ENCODE data around the gene FSD1.

FSD1 gene

GRCh38 chr19:4352701-4353121, 48.3 kb downstream of the FSD1 start:
- H3K27ac ChIP-seq = no peak overlapping the region
- TF ChIP-seq, protein P1, sequence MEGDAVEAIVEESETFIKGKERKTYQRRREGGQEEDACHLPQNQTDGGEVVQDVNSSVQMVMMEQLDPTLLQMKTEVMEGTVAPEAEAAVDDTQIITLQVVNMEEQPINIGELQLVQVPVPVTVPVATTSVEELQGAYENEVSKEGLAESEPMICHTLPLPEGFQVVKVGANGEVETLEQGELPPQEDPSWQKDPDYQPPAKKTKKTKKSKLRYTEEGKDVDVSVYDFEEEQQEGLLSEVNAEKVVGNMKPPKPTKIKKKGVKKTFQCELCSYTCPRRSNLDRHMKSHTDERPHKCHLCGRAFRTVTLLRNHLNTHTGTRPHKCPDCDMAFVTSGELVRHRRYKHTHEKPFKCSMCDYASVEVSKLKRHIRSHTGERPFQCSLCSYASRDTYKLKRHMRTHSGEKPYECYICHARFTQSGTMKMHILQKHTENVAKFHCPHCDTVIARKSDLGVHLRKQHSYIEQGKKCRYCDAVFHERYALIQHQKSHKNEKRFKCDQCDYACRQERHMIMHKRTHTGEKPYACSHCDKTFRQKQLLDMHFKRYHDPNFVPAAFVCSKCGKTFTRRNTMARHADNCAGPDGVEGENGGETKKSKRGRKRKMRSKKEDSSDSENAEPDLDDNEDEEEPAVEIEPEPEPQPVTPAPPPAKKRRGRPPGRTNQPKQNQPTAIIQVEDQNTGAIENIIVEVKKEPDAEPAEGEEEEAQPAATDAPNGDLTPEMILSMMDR (conservative IDR thresholded peaks at IDR 0.05) = peak; percentile 95
- TF ChIP-seq ZFX (IDR thresholded peaks at IDR 0.05) = no peak

- TF ChIP-seq, protein P1 (conservative IDR thresholded peaks at IDR 0.05) = no peak
- TF ChIP-seq ZFX (IDR thresholded peaks at IDR 0.05) = no peak
- no peak overlapping the region for H3K27ac ChIP-seq
These were observed 49.9 kb downstream of the FSD1 start for GRCh38 chr19:4354282-4354681.

GRCh38 chr19:4354897-4355296, 50.5 kb downstream of the FSD1 start:
- TF ChIP-seq ZFX (IDR thresholded peaks at IDR 0.05) = no peak
- TF ChIP-seq, protein P1 (conservative IDR thresholded peaks at IDR 0.05) = no peak
- no peak overlapping the region for H3K27ac ChIP-seq

- H3K27ac ChIP-seq = no peak overlapping the region
- TF ChIP-seq, protein P1 (conservative IDR thresholded peaks at IDR 0.05) = no peak
- no peak for TF ChIP-seq ZFX (IDR thresholded peaks at IDR 0.05)
These were observed 52.8 kb downstream of the FSD1 start for GRCh38 chr19:4357095-4357797.

DNA sequence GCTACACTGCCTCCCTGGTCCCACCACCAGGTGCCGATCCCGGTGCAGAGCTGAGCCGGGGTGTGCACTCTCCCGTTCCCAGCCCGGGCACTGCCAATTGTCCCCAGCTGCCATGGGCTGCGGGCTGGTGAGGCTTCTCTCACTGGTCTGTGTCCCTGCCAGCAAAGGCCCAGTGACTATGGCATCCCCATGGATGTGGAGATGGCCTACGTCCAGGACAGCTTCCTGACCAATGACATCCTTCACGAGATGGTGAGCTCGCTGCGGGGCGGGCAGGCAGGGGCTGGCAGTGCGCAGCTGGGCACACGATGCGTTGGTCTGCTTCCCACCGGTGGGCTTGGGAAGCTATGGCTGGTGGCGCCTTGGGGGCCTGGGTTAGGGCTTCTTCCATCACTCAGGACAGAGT, 53.5 kb downstream of the FSD1 start:
- TF ChIP-seq, protein P1 (conservative IDR thresholded peaks at IDR 0.05) = no peak
- TF ChIP-seq ZFX (IDR thresholded peaks at IDR 0.05) = no peak
- H3K27ac ChIP-seq = no peak overlapping the region

GRCh38 chr19:4358709-4359626, 54.6 kb downstream of the FSD1 start:
- TF ChIP-seq, protein P1 (conservative IDR thresholded peaks at IDR 0.05) = no peak
- TF ChIP-seq ZFX (IDR thresholded peaks at IDR 0.05) = no peak
- H3K27ac ChIP-seq = no peak overlapping the region

- H3K27ac ChIP-seq = no peak overlapping the region
- TF ChIP-seq ZFX (IDR thresholded peaks at IDR 0.05) = no peak
- TF ChIP-seq, protein P1 (conservative IDR thresholded peaks at IDR 0.05) = no peak
These were observed 55.2 kb downstream of the FSD1 start for GRCh38 chr19:4359627-4360000.

Measured in C4-2B (cell line).